T-helper 2 cell treated with Interferon-gamma antibody and Interleukin-4, amounts not matched to agents 100 ng/mL and 5 ng/mL, for 36 hours (primary cell): ENCODE results near the gene GPR34. TPM values are rescaled to one million over a fixed set of nuclear protein-coding genes. Genes with fewer than 3 reads are reported as not detected.
"Not testable (repeated sequence)": the region's sequence is repeated elsewhere in the genome, so short reads cannot be mapped to it uniquely, and the experiment has no call there.

ENCODE experiments used
- intact Hi-C: fragments of 100-400 bp; cut with micrococcal nuclease; formaldehyde crosslinking; loops from one replicate; pipeline ENCODE4 v1.15.1; 2023
- total RNA-seq: library from RNA; stranded (reverse); gene quantifications from 2 replicates; pipeline ENCODE4 v1.2.3, GENCODE V29; 2022

The GPR34 gene, protein sequence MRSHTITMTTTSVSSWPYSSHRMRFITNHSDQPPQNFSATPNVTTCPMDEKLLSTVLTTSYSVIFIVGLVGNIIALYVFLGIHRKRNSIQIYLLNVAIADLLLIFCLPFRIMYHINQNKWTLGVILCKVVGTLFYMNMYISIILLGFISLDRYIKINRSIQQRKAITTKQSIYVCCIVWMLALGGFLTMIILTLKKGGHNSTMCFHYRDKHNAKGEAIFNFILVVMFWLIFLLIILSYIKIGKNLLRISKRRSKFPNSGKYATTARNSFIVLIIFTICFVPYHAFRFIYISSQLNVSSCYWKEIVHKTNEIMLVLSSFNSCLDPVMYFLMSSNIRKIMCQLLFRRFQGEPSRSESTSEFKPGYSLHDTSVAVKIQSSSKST
- 0.14 TPM in 1 of 2 replicates, not detected in the other for total RNA-seq

DNA sequence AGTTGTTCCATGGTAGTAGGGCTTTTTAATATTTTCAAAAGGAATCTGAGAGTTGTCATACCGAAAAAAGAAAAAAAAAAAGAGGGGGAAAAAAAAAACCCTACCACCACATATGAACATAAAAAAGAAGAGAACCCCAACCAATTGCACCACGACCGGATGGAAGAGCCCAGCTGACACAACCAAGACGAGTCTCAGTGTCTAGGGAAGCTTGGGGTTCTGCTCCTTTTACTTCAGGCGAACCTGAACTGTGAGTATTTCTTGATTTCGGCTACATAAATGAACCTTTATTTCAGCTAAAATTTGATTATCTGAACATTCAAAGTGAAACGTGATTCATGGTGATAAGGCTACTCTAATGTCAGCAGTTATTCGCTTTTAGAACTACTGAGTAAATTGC, at the start of gene GPR34:
GPR34 (plus strand) TSS at position 139 of the 400 bp plus-strand sequence. CDS start 6,661 bp downstream, outside the sequence.
- intact Hi-C loops, result loop anchor here (10.0 kb wide), 1 partner anchor 46 kb away; no protein-coding TSS in a partner anchor

- intact Hi-C loops, result not testable (repeated sequence)
Measured at GRCh38 chrX:41646201-41646600, 42.6 kb upstream of the GPR34 start.

GRCh38 chrX:41653125-41653524, 35.6 kb upstream of the GPR34 start:
- intact Hi-C loops, result no loop called here

- intact Hi-C loops, result no loop called here
Measured at GRCh38 chrX:41655101-41655500, 33.7 kb upstream of the GPR34 start.

DNA sequence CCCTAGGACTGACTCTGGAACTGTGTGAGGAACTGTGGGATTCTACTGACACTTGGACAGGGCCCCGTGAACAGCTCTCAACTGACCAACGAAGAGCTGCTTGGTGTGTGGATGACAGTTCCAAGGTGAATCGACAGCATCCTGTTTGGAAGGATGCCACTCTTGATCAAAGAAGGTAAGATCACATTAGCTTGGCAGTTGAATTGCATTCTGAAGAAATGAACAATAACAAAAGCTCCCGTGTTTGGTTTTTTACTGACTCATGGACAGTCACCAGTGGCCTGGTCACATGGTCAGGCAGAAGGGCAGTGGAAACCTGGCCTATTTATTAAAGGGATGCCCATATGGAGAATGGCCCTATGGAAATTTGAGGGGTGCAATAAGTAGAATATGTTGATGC, 33.1 kb upstream of the GPR34 start:
- intact Hi-C loops, result no loop called here

DNA sequence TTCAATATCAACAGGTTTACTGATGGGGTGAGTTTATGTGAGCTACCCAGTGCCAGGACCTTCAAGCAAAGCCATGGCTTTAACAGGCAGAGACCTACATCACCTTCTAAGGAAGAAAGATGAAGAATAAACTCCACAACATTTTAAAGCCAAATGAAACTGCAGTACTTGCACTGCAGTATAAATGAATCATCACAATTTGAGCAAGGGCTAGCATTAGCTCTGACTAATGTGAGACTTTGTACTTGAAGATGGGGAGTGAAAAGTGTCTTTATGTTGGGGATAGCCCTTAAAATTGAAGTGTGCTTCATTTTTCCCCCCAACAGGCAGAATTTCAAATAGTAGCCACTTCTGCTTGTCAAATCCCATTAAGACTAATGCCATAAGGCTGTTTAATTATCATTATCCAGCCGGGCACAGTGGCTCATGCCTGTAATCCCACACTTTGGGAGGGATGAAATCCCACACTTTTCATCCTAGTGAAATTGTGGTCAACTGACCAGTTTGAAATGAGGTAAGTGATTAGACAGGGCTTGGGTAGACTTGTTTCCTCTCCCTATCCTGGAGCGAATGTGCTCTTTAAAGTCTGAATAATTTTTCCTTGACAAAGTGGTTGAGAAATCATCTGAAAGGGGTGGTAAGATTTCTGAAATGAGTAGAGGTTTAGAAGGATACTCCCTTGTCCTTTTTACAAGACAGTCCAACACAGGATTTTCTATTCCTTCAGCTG, 27.2 kb upstream of the GPR34 start:
- intact Hi-C loops, result no loop called here

DNA sequence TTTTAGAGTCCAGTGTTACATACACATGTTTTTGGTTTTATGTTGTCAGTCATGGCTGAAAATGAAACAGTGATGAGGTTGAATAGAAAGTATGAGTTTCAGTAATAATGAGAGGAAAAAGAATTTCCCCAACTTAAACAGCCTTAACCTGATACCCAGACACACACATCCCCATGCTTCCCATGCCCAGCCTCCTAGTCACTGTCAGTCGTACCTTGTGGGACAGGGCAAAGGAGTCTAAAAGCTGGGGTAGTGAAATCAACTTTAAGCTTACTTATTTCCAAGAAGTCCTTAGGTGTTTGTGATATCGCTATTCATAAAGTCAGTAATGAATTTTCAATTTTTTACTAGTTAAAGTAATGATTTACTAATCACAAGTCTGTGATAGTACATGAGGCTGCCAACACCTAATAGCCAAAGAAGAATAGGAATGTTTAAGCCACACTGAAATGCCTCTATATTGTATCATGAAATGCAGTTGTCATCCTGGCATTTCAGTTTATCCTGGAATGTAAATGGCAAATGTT, 24.3 kb upstream of the GPR34 start:
- intact Hi-C loops, result no loop called here

GRCh38 chrX:41664908-41665307, 23.9 kb upstream of the GPR34 start:
- intact Hi-C loops, result no loop called here

GRCh38 chrX:41665686-41666085, 23.1 kb upstream of the GPR34 start:
- intact Hi-C loops, result no loop called here

DNA sequence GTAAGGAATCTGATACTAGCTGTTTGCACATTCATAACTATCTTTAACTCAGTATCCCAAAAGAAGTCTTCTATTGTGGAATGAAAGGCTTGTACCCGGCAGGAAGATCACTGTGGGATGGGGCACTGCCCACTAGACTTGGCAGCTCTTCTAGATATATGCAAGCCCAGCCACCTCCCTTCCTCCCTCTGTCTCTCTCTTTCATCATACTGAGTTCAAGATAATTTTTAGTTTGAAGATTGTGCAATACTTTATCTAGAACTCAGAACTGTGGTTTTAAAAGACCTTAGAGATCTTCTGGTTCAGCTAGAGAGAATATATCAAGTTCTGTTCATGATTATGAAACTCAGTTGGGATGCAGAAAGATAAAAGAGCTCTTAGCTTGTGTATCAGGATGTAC, 22.5 kb upstream of the GPR34 start:
- intact Hi-C loops, result no loop called here

GRCh38 chrX:41667631-41668030, 21.1 kb upstream of the GPR34 start:
- intact Hi-C loops, result no loop called here

- intact Hi-C loops, result no loop called here
Measured at GRCh38 chrX:41670112-41670511, 18.7 kb upstream of the GPR34 start.

DNA sequence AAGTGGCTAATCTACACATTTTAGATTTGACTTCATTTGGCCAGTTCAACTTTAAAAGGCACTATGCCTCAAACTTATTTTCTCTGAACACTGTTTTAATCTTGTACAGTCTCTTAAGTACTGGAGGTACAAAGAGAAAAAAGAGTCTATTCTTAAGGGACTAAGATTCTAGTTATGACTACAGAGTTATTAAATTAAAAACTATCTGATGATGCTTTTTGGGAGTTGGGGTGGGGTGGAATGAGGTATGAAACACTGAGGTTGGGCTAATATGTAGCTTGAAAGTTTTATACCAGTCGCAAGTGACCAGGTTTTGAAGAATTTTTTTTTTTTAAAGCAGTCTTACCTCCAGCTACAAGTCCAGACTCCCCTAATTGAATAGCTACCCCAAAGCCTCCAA, 17.7 kb upstream of the GPR34 start:
- intact Hi-C loops, result no loop called here

DNA sequence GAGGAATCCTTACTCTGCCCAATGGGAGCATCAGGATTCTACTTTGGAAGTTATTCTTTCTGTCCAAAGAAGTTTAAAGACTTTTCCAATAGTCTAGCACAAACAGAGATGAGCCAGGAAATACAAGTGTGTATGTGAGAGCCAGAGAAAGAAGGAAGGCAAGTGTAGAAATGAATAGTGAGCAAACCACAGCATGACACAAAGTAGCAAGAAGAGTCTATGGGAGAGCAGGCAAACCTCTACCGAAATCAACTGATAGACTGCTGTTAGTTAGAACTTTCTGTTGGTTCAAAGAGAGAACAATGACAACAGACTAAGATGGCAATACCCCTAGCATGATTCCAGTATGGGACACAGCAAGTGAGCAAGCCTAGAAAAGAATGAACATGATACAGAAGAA, 16.1 kb upstream of the GPR34 start:
- intact Hi-C loops, result no loop called here

GRCh38 chrX:41676361-41676760, 12.4 kb upstream of the GPR34 start:
- intact Hi-C loops, result not testable (repeated sequence)

- intact Hi-C loops, result no loop called here
Measured at GRCh38 chrX:41677183-41678060, 11.4 kb upstream of the GPR34 start.

GRCh38 chrX:41684138-41684537, 4.6 kb upstream of the GPR34 start:
- intact Hi-C loops, result loop anchor here (10.0 kb wide), 1 partner anchor 51 kb away; no protein-coding TSS in a partner anchor

DNA sequence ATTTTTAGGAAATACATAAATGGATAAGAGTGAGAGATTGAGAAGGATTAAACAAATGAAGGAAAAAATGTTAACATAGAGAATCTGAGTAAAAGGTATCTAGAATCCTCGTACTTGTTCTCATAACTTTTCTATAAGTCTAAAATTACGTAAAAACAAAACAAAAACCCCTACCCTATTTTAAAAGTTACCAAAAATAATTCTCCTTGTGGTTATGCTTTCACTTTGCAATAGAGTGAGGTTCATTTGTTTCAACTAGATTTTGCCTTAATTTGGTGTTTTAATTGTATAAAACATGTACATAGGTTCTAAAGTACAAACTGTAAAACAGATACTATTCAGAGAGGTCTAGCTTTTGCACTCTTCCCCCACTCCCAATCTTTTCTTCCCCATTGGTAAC, 3.8 kb upstream of the GPR34 start:
- intact Hi-C loops, result loop anchor here (10.0 kb wide), 1 partner anchor 50 kb away; no protein-coding TSS in a partner anchor

GRCh38 chrX:41686788-41687187, 2.0 kb upstream of the GPR34 start:
- intact Hi-C loops, result loop anchor here (10.0 kb wide), 1 partner anchor 48 kb away; no protein-coding TSS in a partner anchor

DNA sequence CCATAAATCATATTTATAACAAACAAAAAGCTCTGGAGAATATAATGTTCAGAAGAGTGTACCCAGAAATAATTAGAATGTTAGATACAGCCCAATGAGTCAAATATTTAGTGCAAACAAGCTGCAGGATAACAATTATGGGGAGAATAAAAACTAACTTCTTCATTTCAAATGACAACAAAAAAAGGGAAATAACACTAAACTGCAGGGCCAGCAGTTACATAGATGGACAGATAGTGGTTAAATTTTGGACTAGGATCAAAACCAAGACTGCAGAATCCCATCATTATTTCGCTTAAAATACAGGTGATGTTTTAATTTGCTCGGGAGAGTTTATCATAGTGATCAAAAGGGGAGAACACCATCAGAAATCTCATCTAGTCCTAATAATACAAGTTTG, 617 bp upstream of the GPR34 start:
- intact Hi-C loops, result loop anchor here (10.0 kb wide), 1 partner anchor 47 kb away; no protein-coding TSS in a partner anchor

- intact Hi-C loops, result loop anchor here (10.0 kb wide), 1 partner anchor 45 kb away; no protein-coding TSS in a partner anchor
Measured at GRCh38 chrX:41689711-41690110, 938 bp downstream of the GPR34 start.
